ENCODE results near the gene CARNS1. TPM values are rescaled to one million over a fixed set of nuclear protein-coding genes. Genes with fewer than 3 reads are reported as not detected.
"Not testable (repeated sequence)": the region's sequence is repeated elsewhere in the genome, so short reads cannot be mapped to it uniquely, and the experiment has no call there.

Gene CARNS1
- total and polyA plus RNA-seq, 12 donors: 0.55 to 26.6 (median 17.4) TPM

DNA sequence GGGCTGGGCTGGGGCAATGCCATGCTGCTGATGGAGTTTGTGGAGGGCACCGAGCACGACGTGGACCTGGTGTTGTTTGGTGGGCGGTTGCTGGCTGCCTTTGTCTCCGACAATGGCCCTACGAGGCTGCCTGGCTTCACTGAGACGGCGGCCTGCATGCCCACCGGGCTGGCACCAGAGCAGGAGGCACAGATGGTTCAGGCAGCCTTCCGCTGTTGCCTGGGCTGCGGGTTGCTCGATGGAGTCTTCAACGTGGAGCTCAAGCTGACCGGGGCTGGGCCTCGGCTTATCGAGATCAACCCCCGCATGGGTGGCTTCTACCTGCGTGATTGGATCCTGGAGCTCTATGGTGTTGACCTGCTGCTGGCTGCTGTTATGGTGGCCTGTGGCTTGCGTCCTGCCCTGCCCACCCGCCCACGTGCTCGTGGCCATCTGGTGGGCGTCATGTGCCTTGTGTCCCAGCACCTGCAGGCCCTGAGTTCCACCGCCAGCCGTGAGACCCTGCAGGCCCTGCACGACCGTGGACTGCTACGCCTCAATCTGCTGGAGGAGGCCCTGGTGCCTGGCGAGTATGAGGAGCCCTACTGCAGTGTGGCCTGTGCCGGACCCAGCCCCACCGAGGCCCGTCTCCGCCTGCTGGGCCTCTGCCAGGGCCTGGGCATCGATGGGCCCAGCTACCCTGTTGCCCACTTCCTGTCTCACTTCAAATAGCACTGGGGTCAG, 8.6 kb downstream of the CARNS1 start:
- DNase-seq: no peak
- WGBS, 2 donors: 88% methylated on average over 34 of the region's 34 CpGs
- Histone ChIP-seq H3K4me3 (no peak overlapping the region), H3K27me3 (no peaks in the 10 kb centered on the region), H3K27ac (no peak overlapping the region), H3K4me1 (peaks cover 12 to 33% (median 26%) of the 10 kb centered on the region in 9 donors), H3K36me3 (no peaks in the 10 kb centered on the region), H3K9me3 (no peaks in the 10 kb centered on the region)
- TF ChIP-seq, protein P1, sequence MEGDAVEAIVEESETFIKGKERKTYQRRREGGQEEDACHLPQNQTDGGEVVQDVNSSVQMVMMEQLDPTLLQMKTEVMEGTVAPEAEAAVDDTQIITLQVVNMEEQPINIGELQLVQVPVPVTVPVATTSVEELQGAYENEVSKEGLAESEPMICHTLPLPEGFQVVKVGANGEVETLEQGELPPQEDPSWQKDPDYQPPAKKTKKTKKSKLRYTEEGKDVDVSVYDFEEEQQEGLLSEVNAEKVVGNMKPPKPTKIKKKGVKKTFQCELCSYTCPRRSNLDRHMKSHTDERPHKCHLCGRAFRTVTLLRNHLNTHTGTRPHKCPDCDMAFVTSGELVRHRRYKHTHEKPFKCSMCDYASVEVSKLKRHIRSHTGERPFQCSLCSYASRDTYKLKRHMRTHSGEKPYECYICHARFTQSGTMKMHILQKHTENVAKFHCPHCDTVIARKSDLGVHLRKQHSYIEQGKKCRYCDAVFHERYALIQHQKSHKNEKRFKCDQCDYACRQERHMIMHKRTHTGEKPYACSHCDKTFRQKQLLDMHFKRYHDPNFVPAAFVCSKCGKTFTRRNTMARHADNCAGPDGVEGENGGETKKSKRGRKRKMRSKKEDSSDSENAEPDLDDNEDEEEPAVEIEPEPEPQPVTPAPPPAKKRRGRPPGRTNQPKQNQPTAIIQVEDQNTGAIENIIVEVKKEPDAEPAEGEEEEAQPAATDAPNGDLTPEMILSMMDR (IDR thresholded peaks at IDR 0.05): no peak
- intact Hi-C loops (cut with DNase I): loop anchor here in 1 of 10 donors (10.0 kb wide), 1 partner anchor 69 kb away; the partner anchor contains the start of gene POLD4
- ATAC-seq: no peak

DNA sequence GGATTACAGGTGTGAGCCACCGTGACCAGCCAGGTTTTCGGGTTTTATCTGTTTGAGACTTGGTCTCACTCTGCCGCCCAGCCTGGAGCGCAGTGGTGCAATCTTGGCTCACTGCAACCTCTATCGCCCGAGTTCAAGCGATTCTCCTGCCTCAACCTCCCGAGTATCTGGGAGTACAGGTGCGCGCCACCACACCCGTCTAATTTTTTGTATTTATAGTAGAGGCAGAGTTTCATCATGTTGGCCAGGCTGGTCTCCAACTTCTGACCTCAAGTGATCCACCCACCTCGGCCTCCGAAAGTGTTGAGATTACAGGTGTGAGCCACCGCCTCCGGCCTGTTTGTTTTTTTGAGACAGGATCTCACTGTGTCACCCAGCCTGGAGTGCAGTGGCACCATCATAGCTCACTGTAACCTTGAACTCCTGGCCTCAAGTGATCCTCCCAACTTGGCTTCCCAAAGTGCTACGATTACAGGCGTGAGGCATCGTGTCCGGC, 11.9 kb downstream of the CARNS1 start:
- peak overlapping the region; percentile 59 to 95 (median 86) for H3K4me3 ChIP-seq
- intact Hi-C loops (cut with DNase I): loop anchor here in 2 of 10 donors (5.0 to 10.0 kb wide), 2 partner anchors 40 to 73 kb away; partner anchors contain the start of genes TMEM134 (in 2 of the 2) and POLD4 (in 1 of the 2)
- ATAC-seq: peak in 2 of 8 donors; percentile 0 to 6
- H3K36me3 ChIP-seq: peaks cover 0 to 31% (median 3%) of the 10 kb centered on the region in 9 donors
- peaks cover 0 to 27% (median 20%) of the 10 kb centered on the region in 9 donors for H3K4me1 ChIP-seq
- 80% methylated on average over 19 of the region's 19 CpGs for WGBS, 2 donors
- H3K27me3 ChIP-seq, H3K9me3 ChIP-seq, DNase-seq: not testable (repeated sequence)
- peak overlapping the region in 9 of 10 donors; percentile 85 to 96 (median 94) for H3K27ac ChIP-seq

DNA sequence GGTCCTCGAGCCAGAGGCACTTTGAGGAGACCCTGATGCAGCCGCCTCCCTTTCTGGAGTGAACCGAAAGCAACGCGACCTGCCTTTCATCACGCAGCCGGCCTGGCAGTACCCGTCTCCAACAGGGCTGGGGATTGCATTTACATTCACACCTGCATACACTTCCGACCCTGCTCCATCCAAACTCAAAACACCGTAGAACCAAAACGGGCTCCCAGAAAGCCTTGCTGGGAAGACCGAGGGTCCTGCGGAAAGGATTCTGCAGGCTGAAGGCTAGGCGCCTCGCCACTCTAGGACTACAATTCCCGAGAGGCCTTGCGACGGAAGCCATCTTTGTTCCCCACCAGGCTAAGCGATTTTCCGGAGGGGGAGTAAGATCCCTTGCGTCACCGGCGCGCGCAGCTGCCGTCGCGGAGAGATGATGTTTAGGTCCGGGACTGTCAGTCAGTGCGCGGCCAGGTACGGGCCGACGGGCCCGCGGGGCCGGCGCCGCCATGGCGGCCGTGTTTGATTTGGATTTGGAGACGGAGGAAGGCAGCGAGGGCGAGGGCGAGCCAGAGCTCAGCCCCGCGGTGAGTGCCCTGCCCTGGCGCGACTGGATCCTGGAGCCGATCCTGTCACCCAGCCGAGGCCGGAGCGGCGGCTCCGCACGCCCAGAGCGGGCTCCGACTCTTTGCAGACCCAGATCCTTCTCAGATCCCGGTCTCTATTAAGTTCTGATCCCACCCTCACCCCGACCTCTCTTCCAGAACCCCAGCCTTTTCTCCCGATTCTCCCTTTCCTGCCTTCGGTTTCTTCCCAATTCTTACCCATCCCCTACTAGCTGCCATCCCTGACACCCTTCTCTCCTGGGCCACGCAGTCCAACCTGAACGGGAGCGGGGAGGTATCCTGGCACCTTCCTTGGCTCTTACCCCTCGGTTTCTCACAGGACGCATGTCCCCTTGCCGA, 12.8 kb downstream of the CARNS1 start, which contains the start of gene RPS6KB2:
TSS of gene RPS6KB2 (plus strand) at position 443 of the 950 bp plus-strand sequence. CDS start at position 495, 52 bp downstream.
- intact Hi-C loops (cut with DNase I): loop anchor here in 3 of 10 donors (1.0 to 10.0 kb wide), 3 partner anchors 15 to 74 kb away; partner anchors contain the start of genes TMEM134 (in 2 of the 3), CORO1B (in 1 of the 3) and POLD4 (in 1 of the 3)
- peak; percentile 92 to 96 (median 94) for ATAC-seq
- 0 to 1% methylated on average over 68 of the region's 68 CpGs for WGBS, 2 donors
- no peaks in the 10 kb centered on the region for H3K27me3 ChIP-seq
- peak within 1 kb of the TSS; percentile 59 to 95 (median 86) for H3K4me3 ChIP-seq
- peak; percentile 99 for DNase-seq
- peaks cover 0 to 40% (median 10%) of the 10 kb centered on the region in 9 donors for H3K36me3 ChIP-seq
- H3K27ac ChIP-seq: peak within 1 kb of the TSS; percentile 38 to 96 (median 94)
- peaks cover 0 to 27% (median 20%) of the 10 kb centered on the region in 9 donors for H3K4me1 ChIP-seq
- TF ChIP-seq, protein P1 (IDR thresholded peaks at IDR 0.05): no peak
- no peaks in the 10 kb centered on the region for H3K9me3 ChIP-seq

DNA sequence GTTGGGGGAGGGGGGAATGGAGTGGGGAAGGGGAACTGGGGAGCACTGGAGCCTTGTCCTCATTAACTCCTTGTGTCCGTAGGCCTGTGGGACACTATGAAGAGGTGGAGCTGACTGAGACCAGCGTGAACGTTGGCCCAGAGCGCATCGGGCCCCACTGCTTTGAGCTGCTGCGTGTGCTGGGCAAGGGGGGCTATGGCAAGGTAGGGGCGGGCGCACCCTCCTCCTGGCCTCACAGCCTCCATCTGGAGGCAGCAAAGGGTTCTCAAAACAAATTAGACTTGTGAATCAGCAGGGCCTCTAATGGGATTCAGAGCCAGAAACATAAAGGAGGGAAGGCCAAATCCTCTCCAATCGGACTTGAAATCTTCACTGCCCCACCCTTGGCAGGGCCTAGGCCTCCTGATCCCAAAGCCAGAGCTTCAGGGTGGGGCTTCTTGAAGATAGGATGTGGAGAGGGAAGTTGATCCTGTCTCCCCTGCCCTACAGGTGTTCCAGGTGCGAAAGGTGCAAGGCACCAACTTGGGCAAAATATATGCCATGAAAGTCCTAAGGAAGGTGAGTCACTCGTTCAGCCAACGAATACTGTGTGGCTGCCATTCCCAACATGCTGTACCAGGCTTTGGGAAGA, 13.7 kb downstream of the CARNS1 start:
- intact Hi-C loops (cut with DNase I): loop anchor here in 2 of 10 donors (5.0 to 10.0 kb wide), 2 partner anchors 38 to 74 kb away; partner anchors contain the start of genes TMEM134 (in 2 of the 2) and POLD4 (in 1 of the 2)

More for the DNA sequence above, 13.7 kb downstream of the CARNS1 start:
- DNase-seq (no peak), ATAC-seq (no peak)
- 52 to 53% methylated on average over 12 of the region's 12 CpGs for WGBS, 2 donors
- TF ChIP-seq, protein P1 (IDR thresholded peaks at IDR 0.05): no peak
- H3K4me3 ChIP-seq: peak overlapping the region; percentile 59 to 95 (median 86)
- no peaks in the 10 kb centered on the region for H3K9me3 ChIP-seq
- H3K27ac ChIP-seq: peak overlapping the region in 9 of 10 donors; percentile 85 to 96 (median 94)
- H3K27me3 ChIP-seq: no peaks in the 10 kb centered on the region
- H3K36me3 ChIP-seq: peaks cover 0 to 49% (median 18%) of the 10 kb centered on the region in 9 donors
- H3K4me1 ChIP-seq: peaks cover 0 to 27% (median 20%) of the 10 kb centered on the region in 9 donors
